B cell (primary cell): Measurements from ENCODE around the gene ATP1A4.

ENCODE experiments used
- EZH2 ChIP-seq: IDR thresholded peaks from 2 replicates; pipeline ENCODE4 v1.6.1; 2012; ENCODE audit warnings: borderline replicate concordance, low read depth, mild to moderate bottlenecking, moderate library complexity, low read length; ENCODE audit not compliant: insufficient read depth, poor library complexity, severe bottlenecking
- TF ChIP-seq, protein P1 (sequence below): fragments of 200-600 bp; IDR thresholded peaks from one replicate; pipeline ENCODE4 v1.8.0; 2022; ENCODE audit warnings: antibody characterized with exemption, mild to moderate bottlenecking

DNA sequence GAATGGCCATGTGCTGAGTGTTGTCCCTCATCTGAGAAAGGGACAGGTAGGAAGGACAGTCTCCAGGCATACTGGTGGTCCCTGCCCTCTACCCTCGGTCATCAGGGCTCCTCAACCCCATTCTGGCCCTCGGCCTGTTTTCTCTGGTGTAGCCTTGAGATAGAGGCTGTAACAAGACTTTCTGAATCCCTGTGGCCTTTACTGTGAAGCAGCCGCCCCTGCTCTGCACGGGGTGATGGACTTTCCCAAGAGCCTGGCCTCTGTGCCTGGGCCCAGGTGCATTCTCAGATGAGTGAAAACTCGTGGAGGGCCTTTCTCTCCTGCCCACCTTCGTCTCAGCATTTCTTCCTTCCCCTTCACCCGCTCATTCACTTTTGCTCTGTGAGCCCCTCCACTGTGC, 36.0 kb downstream of the ATP1A4 start:
- TF ChIP-seq, protein P1, sequence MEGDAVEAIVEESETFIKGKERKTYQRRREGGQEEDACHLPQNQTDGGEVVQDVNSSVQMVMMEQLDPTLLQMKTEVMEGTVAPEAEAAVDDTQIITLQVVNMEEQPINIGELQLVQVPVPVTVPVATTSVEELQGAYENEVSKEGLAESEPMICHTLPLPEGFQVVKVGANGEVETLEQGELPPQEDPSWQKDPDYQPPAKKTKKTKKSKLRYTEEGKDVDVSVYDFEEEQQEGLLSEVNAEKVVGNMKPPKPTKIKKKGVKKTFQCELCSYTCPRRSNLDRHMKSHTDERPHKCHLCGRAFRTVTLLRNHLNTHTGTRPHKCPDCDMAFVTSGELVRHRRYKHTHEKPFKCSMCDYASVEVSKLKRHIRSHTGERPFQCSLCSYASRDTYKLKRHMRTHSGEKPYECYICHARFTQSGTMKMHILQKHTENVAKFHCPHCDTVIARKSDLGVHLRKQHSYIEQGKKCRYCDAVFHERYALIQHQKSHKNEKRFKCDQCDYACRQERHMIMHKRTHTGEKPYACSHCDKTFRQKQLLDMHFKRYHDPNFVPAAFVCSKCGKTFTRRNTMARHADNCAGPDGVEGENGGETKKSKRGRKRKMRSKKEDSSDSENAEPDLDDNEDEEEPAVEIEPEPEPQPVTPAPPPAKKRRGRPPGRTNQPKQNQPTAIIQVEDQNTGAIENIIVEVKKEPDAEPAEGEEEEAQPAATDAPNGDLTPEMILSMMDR: no peak
- no peak for TF ChIP-seq EZH2
